LNCAP (cell line): ENCODE measurements around the gene LUC7L.

Source experiments
- CTCF ChIP-seq: fragments of 450-650 bp; IDR thresholded peaks from 2 replicates; pipeline ENCODE4 v1.5.1; 2017; ENCODE audit warnings: mild to moderate bottlenecking

Gene LUC7L

GRCh38 chr16:229731-230281 lies 557 bp upstream of the LUC7L start:
- TF ChIP-seq CTCF: no peak

- no peak for TF ChIP-seq CTCF
Measured at GRCh38 chr16:228151-228851, 948 bp downstream of the LUC7L start.

DNA sequence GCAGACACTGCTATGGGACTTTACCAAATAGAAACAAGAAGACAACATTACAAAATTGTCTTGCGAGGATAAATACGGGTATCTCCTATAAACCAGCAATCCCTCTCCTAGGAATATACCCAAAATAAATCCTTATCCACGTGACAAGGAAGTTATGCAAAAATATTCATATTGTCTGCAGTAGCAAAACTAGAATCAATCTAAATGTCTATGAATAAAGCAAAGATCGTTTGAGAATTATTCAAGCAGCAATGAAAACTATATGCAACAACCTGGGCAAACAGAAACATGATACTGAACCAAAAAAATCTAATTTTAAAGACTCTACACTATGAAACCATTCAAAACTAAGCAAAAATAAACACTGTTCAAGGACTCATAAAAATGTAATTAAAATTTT lies 9.2 kb downstream of the LUC7L start:
- no peak for TF ChIP-seq CTCF

DNA sequence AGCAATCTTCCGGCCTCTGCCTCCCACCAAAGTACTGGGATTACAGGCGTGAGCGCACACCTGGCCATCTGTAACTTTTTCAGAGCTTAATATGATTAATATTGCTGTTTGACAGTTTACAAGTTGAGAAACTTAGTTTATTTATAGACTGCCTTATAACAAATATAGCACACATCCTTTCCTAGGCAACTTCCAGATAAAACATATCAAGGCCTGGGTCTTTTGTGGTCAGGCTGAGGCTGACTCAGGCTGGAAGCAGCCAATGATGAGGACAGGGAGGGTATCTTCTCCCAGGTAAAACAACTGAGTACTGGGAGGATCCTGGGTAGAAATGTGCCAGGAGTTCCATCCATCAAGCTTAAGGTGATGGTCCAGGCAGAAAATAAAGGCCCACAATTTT lies 16.2 kb downstream of the LUC7L start:
- TF ChIP-seq CTCF: no peak

- TF ChIP-seq CTCF: no peak
Measured at GRCh38 chr16:203246-203645, 26.0 kb downstream of the LUC7L start.

DNA sequence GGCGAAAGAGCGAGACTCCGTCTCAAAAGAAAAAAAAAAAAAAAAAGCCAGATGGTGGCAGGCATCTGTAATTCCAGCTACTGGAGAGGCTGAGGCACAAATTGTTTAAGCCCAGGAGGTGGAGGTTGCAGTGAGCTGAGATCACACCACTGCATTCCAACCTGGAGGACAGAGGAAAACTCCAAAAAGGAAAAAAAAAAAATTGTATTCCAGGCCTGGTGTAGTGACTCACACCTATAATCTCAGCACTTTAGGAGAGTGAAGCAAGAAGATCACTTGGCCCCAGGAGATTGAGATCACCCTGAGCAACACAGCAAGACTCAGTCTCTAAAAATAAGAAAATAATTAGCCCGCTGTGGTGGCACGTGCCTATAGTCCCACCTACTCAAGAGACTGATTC lies 28.9 kb downstream of the LUC7L start:
- TF ChIP-seq CTCF: no peak

- no peak for TF ChIP-seq CTCF
Measured at GRCh38 chr16:194516-194915, 34.7 kb downstream of the LUC7L start.

DNA sequence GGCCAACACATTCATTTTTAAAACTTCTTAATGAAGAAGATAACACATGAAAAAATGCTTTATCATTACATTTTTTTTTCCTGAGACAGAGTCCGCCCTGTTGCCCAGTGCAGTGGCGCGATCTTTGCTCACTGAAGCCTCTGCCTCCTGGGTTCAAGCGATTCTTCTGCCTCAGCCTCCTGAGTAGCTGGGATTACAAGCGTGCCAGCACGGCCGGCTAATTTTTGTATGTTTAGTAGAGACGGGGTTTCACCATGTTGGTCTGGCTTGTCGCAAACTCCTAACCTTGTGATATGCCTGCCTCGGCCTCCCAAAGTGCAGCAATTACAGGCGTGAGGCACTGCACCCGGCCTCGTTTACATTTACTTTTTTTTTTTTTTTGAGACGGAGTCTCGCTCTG lies 35.8 kb downstream of the LUC7L start:
- TF ChIP-seq CTCF: no peak
